RWPE1 (cell line): ENCODE results near the gene PHLDB3.

ENCODE experiments used
- CTCF ChIA-PET: fragments of 350-600 bp; sonication (Branson Sonifier 250); formaldehyde crosslinking; extraction: SDS; loops from one replicate; lab custom pipeline; 2021; lab: Yijun Ruan, JAX
- POLR2A ChIA-PET: fragments of 400-600 bp; formaldehyde crosslinking; extraction: SDS; loops from one replicate; lab custom pipeline; 2020; ENCODE audit warnings: antibody characterized with exemption; ENCODE audit not compliant: low non-redundant PET; lab: Yijun Ruan, JAX
- DNase-seq: peaks from one replicate; pipeline ENCODE4 v3.0.0; 2012; ENCODE audit warnings: low spot score
- H3K27ac ChIP-seq: fragments of 450-650 bp; 2 replicates; pipeline ENCODE4 v1.5.1; 2017
- CTCF ChIP-seq: fragments of 450-650 bp; conservative IDR thresholded peaks from 2 replicates; pipeline ENCODE4 v1.5.1; 2017; ENCODE audit warnings: low read depth, mild to moderate bottlenecking

PHLDB3 gene

GRCh38 chr19:43457809-43458208 lies 46.7 kb downstream of the PHLDB3 start:
- no peak for DNase-seq
- ChIA-PET POLR2A (no interaction called here), CTCF (interaction anchor here (0.7 to 1.0 kb wide), 2 partner anchors 9 to 25 kb away, joined by 6 to 7 read pairs; no protein-coding TSS in a partner anchor)
- H3K27ac ChIP-seq = no peak overlapping the region
- no peak for TF ChIP-seq CTCF

- TF ChIP-seq CTCF = no peak
- H3K27ac ChIP-seq = no peak overlapping the region
- POLR2A ChIA-PET = interaction anchor here (0.6 kb wide), 1 partner anchor 16 kb away, joined by 10 read pairs; no protein-coding TSS in a partner anchor
- CTCF ChIA-PET = interaction anchor here (0.7 to 1.0 kb wide), 2 partner anchors 9 to 64 kb away, joined by 3 read pairs; no protein-coding TSS in a partner anchor
- no peak for DNase-seq
These were observed 49.0 kb downstream of the PHLDB3 start for GRCh38 chr19:43455321-43456113.

DNA sequence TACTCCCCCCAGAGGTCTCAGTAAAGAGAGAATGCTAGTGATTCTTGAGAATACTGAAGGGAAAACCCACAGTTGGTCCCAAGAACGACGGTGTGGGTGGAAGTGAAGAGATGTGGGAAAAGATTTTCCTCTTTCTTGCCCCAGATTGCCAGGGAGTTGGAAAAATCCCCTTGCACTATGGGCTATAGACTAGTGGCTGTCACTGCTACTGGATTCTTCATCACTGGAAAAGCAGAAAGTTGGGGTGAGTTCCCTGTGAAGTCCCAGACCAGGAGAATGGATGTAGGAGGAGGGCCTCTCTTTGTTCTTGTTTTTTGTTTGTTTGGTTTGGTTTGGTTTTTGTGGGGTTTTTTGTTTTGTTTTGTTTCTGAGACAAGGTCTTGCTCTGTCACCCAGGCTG lies 50.5 kb downstream of the PHLDB3 start:
- H3K27ac ChIP-seq = no peak overlapping the region
- no peak for TF ChIP-seq CTCF
- no peak for DNase-seq
- CTCF ChIA-PET = no interaction called here
- POLR2A ChIA-PET = no interaction called here

GRCh38 chr19:43452582-43452981 lies 52.0 kb downstream of the PHLDB3 start:
- no peak overlapping the region for H3K27ac ChIP-seq
- CTCF ChIA-PET = no interaction called here
- DNase-seq = peak; percentile 55
- TF ChIP-seq CTCF = no peak
- POLR2A ChIA-PET = no interaction called here

DNA sequence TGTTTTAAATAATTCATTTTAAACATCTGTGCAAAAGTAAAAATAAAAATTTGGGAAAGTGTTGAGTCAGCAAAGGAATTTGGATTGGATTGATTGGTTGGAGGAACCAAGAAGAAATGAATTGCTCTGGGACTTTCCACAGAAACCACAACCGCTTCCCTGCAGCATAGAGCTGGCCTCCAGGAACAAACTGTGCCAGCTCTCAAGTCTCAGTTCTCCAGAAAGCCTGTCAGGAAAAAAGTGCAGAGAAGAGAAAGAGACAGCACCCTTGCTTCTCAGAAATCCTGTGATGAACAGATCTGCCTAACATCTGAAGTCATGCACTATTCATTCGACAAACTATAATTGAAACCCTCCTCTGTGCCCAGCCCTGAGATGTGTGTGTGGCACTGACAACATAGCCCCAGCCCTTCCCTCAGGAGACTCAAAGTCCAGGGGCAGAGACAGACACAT lies 54.0 kb downstream of the PHLDB3 start:
- no peak for DNase-seq
- ChIA-PET CTCF (no interaction called here), POLR2A (no interaction called here)
- no peak for TF ChIP-seq CTCF
- no peak overlapping the region for H3K27ac ChIP-seq

DNA sequence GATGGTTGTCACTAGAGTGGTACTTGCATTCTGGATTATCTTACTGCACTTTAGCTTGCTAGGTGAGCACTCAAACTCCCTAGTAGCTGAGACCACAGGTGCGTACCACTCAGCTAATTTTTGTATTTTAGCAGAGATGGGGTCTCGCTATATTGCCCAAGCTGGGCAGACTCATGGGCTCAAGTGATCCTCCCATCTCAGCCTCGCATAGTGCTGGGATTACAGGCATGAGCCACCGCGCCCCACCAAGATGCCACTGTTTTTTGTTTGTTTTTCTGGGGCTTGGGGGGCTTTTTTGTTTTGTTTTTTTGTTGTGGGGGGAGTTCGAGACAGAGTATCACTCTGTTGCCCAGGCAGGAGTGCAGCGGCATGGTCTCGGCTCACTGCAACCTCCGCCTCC lies 56.9 kb downstream of the PHLDB3 start:
- H3K27ac ChIP-seq = no peak overlapping the region
- TF ChIP-seq CTCF = no peak
- ChIA-PET CTCF (interaction anchor here (0.5 to 6.0 kb wide), 18 partner anchors 12 to 202 kb away, joined by 3 to 63 read pairs (median 4); partner anchors contain the start of gene PHLDB3), POLR2A (no interaction called here)
- no peak for DNase-seq
